Transverse colon (tissue), 4 donors: ENCODE measurements around the gene TGM3.

Experiments
- CTCF ChIP-seq, 5 experiments: fragments of 200-600 bp in 3 of 5; fragments of 450-650 bp in 2 of 5; sonication (generic) in 3 of 5; IDR thresholded peaks; 1 replicate in 2 of 5; 2 replicates in 3 of 5; pipeline ENCODE4 v1.5.1; 2016 to 2017; ENCODE audit warnings: antibody characterized with exemption in 5 of 5, inconsistent platforms in 3 of 5, mild to moderate bottlenecking in 2 of 5, moderate library complexity in 1 of 5
- POLR2A ChIP-seq: fragments of 450-650 bp; IDR thresholded peaks from one replicate; pipeline ENCODE4 v1.6.1; 2016; ENCODE audit warnings: antibody characterized with exemption, mild to moderate bottlenecking, moderate library complexity
- POLR2AphosphoS5 ChIP-seq, 3 donors: sonication (generic); formaldehyde crosslinking; IDR thresholded peaks; one replicate each; pipeline ENCODE4 v1.6.1; 2016; ENCODE audit warnings: antibody characterized with exemption in 3 of 3

- no peak for TF ChIP-seq CTCF (IDR thresholded peaks at IDR 0.05)
- TF ChIP-seq POLR2A: no peak
- TF ChIP-seq POLR2AphosphoS5 (IDR thresholded peaks at IDR 0.05): no peak
These were observed 46.4 kb downstream of the TGM3 start for GRCh38 chr20:2342243-2342642.
